HepG2 (cell line): Measurements from ENCODE around the gene SCAANT1. TPM values are rescaled to one million over a fixed set of nuclear protein-coding genes. Genes with fewer than 3 reads are reported as not detected.

Experiments
- FOXO1 ChIP-seq: sonication (generic); formaldehyde crosslinking; IDR thresholded peaks from 2 replicates; pipeline ENCODE4 v1.4.0; 2020; ENCODE audit warnings: missing genetic modification reagents
- HOXA5 ChIP-seq: sonication (generic); formaldehyde crosslinking; IDR thresholded peaks from 2 replicates; pipeline ENCODE4 v1.4.0; 2020; ENCODE audit warnings: missing genetic modification reagents
- KLF12 ChIP-seq: sonication (generic); formaldehyde crosslinking; IDR thresholded peaks from 2 replicates; pipeline ENCODE4 v1.4.0; 2020; ENCODE audit warnings: missing genetic modification reagents, borderline replicate concordance
- NKX3-1 ChIP-seq: sonication (generic); formaldehyde crosslinking; IDR thresholded peaks from 2 replicates; pipeline ENCODE4 v1.5.0; 2020; ENCODE audit warnings: missing genetic modification reagents
- NR3C1 ChIP-seq: sonication (generic); formaldehyde crosslinking; IDR thresholded peaks from 2 replicates; pipeline ENCODE4 v1.4.0; 2020; ENCODE audit warnings: missing genetic modification reagents
- ZBTB7A ChIP-seq: sonication (generic); formaldehyde crosslinking; IDR thresholded peaks from 2 replicates; pipeline ENCODE4 v1.8.0; 2022; ENCODE audit warnings: mild to moderate bottlenecking, missing genetic modification reagents
- ZNF530 ChIP-seq: sonication (generic); formaldehyde crosslinking; IDR thresholded peaks from 2 replicates; pipeline ENCODE4 v1.5.0; 2020; ENCODE audit warnings: low read depth, mild to moderate bottlenecking, missing genetic modification reagents
- ZNF556 ChIP-seq: sonication (generic); formaldehyde crosslinking; IDR thresholded peaks from 2 replicates; pipeline ENCODE4 v1.4.0; 2020; ENCODE audit warnings: mild to moderate bottlenecking, missing genetic modification reagents, borderline replicate concordance
- ZNF562 ChIP-seq: sonication (generic); formaldehyde crosslinking; IDR thresholded peaks from 2 replicates; pipeline ENCODE4 v1.8.0; 2022; ENCODE audit warnings: missing genetic modification reagents, borderline replicate concordance
- ZNF781 ChIP-seq: sonication (generic); formaldehyde crosslinking; IDR thresholded peaks from 2 replicates; pipeline ENCODE4 v1.5.1; 2020; ENCODE audit warnings: borderline replicate concordance, mild to moderate bottlenecking, missing genetic modification reagents; ENCODE audit errors: not compliant biosample characterization
- polyA plus RNA-seq, 8 experiments: library from polyadenylated mRNA; depleted of rRNA in 3 of 8; stranded (reverse) in 7 of 8; unstranded in 1 of 8; fragments of >200 nt; fragmentation: Illumina TruSeq in 4 of 8; extraction: Trizol in 4 of 8; gene quantifications; 2 replicates each; pipeline versions ENCODE4 v1.2.1 to v1.2.3, GENCODE V29; 2011 to 2016; ENCODE audit warnings: low read depth in 4 of 8, missing spikeins in 1 of 8, mixed read lengths in 1 of 8; ENCODE audit not compliant: insufficient read depth in 1 of 8
- total RNA-seq, 5 experiments: library from RNA; depleted of rRNA; stranded (reverse); fragments of >200 nt; fragmentation: Illumina TruSeq; extraction: Trizol; gene quantifications; 2 replicates each; pipeline ENCODE4 v1.2.3, GENCODE V29; 2016; ENCODE audit warnings: low read depth in 1 of 5
- TF ChIP-seq, protein P1 (sequence below): sonication (generic); formaldehyde crosslinking; IDR thresholded peaks from 2 replicates; pipeline ENCODE4 v1.4.0; 2020; ENCODE audit warnings: mild to moderate bottlenecking, missing genetic modification reagents
- TF ChIP-seq, protein P2 (sequence below): sonication (generic); formaldehyde crosslinking; IDR thresholded peaks from 2 replicates; pipeline ENCODE4 v1.8.0; 2022; ENCODE audit warnings: mild to moderate bottlenecking, missing genetic modification reagents, moderate library complexity
- TF ChIP-seq, protein P3 (sequence below): sonication (generic); formaldehyde crosslinking; IDR thresholded peaks from 2 replicates; pipeline ENCODE4 v1.4.0; 2020; ENCODE audit warnings: missing genetic modification reagents
- TF ChIP-seq, protein P4 (sequence below): sonication (generic); formaldehyde crosslinking; IDR thresholded peaks from 2 replicates; pipeline ENCODE4 v1.4.0; 2020; ENCODE audit warnings: mild to moderate bottlenecking, missing genetic modification reagents

Gene SCAANT1
- total and polyA plus RNA-seq, 2 of the 13 experiments (the other 11 are each of a cell fraction or from before 2014, with no cell fraction given) = not detected

- TF ChIP-seq, protein P1, sequence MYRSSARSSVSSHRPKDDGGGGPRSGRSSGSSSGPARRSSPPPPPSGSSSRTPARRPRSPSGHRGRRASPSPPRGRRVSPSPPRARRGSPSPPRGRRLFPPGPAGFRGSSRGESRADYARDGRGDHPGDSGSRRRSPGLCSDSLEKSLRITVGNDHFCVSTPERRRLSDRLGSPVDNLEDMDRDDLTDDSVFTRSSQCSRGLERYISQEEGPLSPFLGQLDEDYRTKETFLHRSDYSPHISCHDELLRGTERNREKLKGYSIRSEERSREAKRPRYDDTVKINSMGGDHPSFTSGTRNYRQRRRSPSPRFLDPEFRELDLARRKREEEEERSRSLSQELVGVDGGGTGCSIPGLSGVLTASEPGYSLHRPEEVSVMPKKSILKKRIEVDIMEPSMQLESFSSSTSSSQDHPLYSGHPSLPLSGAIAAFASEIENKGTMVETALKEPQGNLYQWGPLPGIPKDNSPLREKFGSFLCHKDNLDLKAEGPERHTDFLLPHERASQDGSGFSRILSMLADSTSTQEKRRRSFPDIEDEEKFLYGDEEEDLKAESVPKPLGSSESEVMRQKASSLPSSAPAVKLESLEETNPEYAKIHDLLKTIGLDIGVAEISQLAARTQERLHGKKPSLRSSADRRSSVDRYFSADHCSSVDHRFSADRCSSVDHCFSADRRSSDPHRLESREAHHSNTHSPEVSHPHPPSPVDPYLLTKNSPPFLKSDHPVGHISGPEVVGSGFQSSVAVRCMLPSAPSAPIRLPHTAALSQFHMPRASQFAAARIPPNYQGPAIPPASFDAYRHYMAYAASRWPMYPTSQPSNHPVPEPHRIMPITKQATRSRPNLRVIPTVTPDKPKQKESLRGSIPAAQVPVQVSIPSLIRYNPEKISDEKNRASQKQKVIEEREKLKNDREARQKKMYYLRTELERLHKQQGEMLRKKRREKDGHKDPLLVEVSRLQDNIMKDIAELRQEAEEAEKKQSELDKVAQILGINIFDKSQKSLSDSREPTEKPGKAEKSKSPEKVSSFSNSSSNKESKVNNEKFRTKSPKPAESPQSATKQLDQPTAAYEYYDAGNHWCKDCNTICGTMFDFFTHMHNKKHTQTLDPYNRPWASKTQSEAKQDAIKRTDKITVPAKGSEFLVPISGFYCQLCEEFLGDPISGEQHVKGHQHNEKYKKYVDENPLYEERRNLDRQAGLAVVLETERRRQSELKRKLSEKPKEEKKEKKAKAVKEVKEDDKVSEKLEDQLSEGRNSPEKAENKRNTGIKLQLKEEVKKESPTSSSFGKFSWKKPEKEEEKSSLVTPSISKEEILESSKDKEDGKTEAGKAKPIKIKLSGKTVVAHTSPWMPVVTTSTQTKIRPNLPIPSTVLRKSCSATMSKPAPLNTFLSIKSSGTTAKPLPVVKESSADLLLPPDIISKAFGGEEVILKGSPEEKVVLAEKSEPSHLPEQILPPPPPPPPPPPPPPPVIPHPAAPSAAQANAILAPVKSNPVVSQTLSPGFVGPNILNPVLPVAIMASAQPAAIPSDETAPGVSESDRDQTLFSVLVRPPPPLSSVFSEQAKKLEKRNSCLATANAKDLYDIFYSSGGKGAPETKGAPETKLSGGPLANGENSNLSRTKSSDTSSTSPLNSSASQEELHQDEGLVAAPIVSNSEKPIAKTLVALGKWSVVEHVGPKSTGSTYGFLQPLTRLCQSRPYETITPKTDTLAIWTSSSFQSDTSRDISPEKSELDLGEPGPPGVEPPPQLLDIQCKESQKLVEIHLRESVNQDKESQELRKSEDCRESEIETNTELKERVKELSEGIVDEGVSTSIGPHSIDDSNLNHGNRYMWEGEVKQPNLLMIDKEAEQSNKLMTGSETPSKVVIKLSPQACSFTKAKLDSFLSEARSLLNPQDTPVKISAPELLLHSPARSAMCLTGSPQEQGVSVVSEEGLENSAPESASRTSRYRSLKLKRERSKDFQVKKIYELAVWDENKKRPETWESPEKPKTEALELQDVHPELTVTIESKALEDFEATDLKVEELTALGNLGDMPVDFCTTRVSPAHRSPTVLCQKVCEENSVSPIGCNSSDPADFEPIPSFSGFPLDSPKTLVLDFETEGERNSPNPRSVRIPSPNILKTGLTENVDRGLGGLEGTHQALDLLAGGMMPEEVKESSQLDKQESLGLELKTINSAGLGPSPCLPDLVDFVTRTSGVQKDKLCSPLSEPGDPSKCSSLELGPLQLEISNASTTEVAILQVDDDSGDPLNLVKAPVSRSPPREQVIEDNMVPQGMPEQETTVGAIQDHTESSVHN (CRISPR knock-in tag) = 0 out of 2 replicates have a peak, but pooled peaks have one; percentile 26
- TF ChIP-seq KLF12 (CRISPR knock-in tag) = 0 out of 2 replicates have a peak, but pooled peaks have one; percentile 50
- TF ChIP-seq ZNF530 (CRISPR knock-in tag) = no peak
- TF ChIP-seq ZBTB7A (CRISPR knock-in tag) = 0 out of 2 replicates have a peak, but pooled peaks have one; percentile 45
- TF ChIP-seq HOXA5 = peak; percentile 37; the same call in 1 of the 2 replicates
- no peak for TF ChIP-seq NKX3-1
- no peak for TF ChIP-seq ZNF562 (CRISPR knock-in tag)
- TF ChIP-seq, protein P2, sequence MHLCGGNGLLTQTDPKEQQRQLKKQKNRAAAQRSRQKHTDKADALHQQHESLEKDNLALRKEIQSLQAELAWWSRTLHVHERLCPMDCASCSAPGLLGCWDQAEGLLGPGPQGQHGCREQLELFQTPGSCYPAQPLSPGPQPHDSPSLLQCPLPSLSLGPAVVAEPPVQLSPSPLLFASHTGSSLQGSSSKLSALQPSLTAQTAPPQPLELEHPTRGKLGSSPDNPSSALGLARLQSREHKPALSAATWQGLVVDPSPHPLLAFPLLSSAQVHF (CRISPR knock-in tag) = no peak
- TF ChIP-seq ZNF781 (CRISPR knock-in tag) = no peak
- peak; percentile 4; the same call in 1 of the 2 replicates for TF ChIP-seq FOXO1
- TF ChIP-seq NR3C1 = 0 out of 2 replicates have a peak, but pooled peaks have one; percentile 55
- TF ChIP-seq, protein P3, sequence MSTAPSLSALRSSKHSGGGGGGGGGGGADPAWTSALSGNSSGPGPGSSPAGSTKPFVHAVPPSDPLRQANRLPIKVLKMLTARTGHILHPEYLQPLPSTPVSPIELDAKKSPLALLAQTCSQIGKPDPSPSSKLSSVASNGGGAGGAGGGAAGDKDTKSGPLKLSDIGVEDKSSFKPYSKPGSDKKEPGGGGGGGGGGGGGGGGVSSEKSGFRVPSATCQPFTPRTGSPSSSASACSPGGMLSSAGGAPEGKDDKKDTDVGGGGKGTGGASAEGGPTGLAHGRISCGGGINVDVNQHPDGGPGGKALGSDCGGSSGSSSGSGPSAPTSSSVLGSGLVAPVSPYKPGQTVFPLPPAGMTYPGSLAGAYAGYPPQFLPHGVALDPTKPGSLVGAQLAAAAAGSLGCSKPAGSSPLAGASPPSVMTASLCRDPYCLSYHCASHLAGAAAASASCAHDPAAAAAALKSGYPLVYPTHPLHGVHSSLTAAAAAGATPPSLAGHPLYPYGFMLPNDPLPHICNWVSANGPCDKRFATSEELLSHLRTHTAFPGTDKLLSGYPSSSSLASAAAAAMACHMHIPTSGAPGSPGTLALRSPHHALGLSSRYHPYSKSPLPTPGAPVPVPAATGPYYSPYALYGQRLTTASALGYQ (CRISPR knock-in tag) = no peak
- TF ChIP-seq ZNF556 (CRISPR knock-in tag) = 0 out of 2 replicates have a peak, but pooled peaks have one; percentile 34
- TF ChIP-seq, protein P4, sequence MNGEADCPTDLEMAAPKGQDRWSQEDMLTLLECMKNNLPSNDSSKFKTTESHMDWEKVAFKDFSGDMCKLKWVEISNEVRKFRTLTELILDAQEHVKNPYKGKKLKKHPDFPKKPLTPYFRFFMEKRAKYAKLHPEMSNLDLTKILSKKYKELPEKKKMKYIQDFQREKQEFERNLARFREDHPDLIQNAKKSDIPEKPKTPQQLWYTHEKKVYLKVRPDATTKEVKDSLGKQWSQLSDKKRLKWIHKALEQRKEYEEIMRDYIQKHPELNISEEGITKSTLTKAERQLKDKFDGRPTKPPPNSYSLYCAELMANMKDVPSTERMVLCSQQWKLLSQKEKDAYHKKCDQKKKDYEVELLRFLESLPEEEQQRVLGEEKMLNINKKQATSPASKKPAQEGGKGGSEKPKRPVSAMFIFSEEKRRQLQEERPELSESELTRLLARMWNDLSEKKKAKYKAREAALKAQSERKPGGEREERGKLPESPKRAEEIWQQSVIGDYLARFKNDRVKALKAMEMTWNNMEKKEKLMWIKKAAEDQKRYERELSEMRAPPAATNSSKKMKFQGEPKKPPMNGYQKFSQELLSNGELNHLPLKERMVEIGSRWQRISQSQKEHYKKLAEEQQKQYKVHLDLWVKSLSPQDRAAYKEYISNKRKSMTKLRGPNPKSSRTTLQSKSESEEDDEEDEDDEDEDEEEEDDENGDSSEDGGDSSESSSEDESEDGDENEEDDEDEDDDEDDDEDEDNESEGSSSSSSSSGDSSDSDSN = peak; percentile 73; the same call in 1 of the 2 replicates
Measured at GRCh38 chr3:63863150-63864007, 48.8 kb downstream of the SCAANT1 start, which contains the start of the genes ATXN7 and THOC7 (continued).
